CD4-positive, alpha-beta T cell treated with Interleukin-6 at 100 ng/mL for 8 hours (primary cell): ENCODE results near the gene TOR2A.
"Not testable (repeated sequence)": the region's sequence is repeated elsewhere in the genome, so short reads cannot be mapped to it uniquely, and the experiment has no call there.

Source experiments
- DNase-seq: peaks from one replicate; pipeline ENCODE4 v3.0.0-alpha.2; 2020; ENCODE audit warnings: mixed read lengths, low spot score

The TOR2A gene

DNA sequence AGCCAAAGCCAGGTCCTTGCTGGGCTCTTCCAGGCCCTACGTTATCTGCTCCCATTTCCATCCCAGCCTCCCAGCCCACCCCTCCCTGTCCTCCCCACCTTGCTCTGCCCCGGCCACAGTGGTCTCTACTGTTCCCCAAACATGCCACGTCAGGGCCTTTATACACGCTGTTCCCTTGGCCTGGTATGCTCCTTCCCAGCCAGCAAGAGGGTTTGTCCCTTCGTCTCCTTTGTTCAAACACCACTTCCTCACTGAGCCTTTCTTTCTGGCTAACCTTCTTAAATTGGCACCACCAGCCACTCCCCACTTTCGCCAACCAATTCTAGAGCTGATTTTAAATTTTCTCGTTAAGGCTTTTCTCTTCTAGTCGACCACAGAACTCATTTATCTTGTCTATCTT lies 33.6 kb upstream of the TOR2A start:
- DNase-seq = no peak

DNA sequence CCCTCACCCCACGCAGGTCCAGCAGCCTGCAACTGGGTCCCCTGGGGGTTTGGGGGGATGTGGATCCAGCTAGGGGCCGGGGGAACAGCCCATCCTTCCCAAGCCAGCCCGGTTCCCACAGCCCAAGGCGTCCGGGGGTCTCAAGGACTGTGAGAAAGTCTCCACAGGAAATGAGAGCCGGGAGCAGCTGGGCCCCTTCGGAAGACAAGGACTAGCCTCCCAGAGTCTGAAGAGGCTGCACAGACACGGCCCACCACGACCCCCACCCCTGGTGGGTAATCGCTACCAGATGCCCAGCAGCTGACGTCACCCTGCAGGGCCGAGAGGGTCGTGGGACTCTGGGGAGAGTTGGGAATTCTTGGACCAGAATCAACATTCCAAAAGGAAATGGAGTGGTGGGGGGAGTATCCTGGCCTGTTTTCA lies 32.8 kb upstream of the TOR2A start:
- no peak for DNase-seq

DNA sequence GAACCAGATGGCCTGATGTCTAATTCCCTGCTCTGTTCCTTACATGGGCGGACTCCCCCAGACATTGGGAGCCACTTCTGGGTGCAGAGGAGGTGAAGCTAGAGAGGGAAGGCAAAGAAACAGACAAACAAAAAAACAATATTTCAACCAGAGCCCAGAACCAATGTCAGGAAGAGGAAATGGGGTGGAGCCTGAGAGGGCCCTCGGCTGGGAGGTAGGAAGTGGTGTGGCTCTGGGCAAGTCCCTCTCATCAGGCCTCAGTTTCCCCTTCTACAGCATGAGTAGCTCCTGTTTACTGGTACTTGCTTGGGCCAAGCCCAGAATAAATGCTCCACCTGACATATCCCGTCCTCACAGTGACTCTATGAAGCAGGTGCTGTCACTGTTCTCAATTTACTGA lies 32.3 kb upstream of the TOR2A start:
- no peak for DNase-seq

DNA sequence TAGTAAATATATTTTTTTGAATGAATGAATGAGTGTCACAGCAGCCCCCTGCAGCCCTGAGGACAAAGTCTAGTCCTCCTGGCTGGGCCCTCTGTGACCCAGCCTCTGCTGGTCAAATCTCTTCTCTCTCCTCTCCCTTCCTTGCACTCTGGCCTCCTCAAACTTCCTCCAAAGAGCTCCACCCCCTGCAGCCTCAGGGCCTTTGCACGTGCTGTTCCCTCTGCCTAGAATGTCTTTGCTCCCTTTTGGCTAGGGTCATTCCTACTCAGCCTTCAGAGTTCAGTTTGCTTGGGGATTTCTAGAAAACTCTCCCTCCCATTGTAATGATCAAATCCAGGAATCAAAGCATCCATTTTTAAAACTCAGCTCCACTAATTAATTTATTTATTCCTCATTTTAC lies 30.3 kb upstream of the TOR2A start:
- DNase-seq = no peak

DNA sequence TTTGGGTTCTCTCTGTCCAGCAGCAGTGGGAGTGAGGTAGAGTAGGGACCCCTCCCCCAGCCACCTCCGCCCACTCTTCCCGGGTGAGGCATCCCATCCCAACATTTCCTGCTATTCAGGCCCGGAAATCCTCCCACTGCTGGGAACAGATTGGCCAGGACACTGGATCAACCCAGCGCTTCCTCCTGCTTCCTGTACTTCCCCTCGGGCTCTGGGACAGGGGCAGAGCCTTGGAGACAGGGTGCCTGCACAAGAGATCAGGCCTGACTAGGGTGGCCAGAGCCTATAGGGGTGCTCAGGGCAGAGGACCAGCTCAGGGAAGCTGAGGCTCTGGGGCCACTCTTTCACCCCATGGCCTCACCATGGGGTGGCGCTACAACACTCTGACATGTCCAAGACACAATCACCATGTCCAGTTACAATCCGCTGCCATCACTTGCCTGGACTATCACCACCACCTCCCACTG lies 28.9 kb upstream of the TOR2A start:
- DNase-seq = no peak

DNA sequence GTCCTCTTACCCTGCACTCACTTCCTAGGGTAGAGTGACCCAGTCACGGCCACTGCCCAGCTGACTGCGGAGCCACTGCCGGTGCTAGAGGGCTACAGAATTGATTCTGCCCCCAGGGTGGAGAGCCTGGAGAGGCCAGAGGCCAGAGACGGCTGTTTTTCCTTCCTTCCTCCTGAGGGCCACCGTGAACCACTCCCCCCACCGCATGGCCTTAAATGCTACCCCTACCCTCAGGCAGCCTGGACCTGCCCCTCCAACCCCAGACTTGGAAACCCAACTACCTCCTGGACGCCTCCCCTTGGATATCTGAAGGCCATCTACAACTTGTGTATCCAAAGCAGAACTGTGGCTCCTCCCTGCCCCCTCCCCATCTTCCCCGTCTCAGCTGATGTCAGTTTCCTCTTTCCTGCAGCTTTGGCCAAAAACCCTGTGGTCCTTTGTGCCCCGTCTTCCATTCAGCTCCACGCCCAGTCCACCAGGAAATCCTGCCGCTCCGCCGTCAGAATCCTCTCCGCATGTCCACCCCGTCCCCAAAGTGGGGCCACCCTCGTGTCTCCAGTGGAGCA lies 27.1 kb upstream of the TOR2A start:
- DNase-seq = no peak

DNA sequence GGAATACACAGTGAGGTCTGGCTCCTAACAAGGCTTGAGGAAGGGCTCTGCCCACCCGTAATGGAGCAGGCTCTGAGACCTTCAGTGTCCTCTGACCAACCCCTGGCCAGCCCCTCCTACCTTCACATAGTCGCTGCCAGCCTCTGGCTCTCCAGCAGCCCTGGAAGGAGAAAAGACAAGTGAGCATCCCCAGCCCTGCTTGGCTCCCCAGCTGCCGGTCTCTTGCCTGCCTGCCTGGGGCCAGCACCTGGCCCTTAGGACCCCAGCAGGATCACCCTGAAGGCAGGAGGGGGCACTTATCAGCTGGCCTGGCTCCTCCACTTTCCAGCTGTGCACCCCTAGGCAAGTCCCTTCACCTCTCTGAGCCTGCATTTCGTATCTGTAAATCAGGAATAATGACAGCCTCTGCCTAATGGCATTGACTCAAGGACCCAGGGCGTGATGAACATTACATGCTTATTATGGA lies 26.4 kb upstream of the TOR2A start:
- no peak for DNase-seq

DNA sequence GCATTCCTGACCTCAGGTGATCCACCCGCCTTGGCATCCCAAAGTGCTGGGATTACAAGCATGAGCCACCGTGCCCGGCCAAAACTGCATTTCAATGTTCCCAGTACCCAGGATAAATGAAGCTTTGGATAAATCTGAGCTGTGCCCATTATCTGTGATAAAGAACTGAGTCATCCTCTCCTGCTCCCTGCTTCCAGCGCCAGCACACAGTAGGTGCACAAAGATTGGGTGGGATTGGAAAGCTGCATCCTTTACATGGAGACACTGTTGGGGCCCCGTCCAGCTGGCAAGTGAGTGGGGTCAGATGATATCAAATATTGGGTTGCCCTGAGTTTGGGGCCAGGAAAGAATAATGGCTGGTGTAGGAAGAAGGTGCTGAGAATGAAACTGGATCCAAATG lies 26.0 kb upstream of the TOR2A start:
- no peak for DNase-seq

DNA sequence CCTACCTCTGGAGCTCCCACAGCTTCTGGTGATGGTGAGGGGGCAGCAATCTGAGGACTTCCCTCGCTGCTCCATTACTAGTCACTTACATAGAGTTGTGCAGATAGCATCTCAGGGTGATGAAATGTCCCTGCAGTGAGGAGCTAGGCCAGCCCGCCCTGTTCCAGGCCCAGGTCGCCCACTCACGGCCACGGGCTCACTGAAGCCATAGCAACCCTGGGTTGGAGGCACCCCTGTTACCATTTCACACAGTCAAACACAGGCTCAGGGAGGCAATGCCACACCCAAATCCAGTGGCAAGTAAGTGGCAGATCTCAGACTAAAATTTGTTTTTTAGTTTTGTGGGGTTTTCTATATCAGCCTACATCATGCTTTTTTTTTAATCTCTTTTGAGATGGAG lies 23.7 kb upstream of the TOR2A start:
- DNase-seq = no peak

DNA sequence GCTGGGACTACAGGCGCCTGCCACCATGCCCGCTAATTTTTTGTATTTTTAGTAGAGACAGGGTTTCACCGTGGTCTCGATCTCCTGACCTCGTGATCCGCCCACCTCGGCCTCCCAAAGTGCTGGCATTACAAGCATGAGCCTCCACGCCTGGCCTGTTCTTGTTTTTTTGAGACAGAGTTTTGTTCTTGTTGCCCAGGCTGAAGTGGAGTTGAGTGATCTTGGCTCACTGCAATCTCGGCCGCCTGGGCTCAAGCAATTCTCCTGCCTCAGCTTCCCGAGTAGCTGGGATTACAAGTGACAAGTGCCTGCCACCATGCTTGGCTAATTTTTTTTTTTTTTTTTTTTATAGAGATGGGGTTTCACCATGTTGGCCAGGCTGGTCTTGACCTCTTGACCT lies 21.7 kb upstream of the TOR2A start:
- DNase-seq = not testable (repeated sequence)

DNA sequence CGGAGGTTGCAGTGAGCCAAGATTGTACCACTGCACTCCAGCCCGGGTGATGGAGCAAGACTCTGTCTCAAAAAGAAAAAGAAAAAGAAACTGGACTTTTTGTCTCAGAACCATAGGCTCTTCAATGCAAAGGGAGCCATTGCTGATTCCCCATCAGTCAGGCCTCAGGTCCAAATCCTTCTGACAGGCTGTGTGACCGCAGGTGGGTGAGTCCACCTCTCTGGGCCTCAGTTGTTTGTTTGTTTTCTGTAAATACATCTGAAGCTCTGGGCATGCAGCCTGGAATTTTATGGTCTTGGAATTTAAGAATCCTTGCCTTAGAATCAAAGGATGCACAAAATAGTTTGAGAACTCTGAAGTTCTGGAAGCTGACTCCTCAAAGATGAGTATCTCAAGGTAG lies 21.1 kb upstream of the TOR2A start:
- DNase-seq = no peak

DNA sequence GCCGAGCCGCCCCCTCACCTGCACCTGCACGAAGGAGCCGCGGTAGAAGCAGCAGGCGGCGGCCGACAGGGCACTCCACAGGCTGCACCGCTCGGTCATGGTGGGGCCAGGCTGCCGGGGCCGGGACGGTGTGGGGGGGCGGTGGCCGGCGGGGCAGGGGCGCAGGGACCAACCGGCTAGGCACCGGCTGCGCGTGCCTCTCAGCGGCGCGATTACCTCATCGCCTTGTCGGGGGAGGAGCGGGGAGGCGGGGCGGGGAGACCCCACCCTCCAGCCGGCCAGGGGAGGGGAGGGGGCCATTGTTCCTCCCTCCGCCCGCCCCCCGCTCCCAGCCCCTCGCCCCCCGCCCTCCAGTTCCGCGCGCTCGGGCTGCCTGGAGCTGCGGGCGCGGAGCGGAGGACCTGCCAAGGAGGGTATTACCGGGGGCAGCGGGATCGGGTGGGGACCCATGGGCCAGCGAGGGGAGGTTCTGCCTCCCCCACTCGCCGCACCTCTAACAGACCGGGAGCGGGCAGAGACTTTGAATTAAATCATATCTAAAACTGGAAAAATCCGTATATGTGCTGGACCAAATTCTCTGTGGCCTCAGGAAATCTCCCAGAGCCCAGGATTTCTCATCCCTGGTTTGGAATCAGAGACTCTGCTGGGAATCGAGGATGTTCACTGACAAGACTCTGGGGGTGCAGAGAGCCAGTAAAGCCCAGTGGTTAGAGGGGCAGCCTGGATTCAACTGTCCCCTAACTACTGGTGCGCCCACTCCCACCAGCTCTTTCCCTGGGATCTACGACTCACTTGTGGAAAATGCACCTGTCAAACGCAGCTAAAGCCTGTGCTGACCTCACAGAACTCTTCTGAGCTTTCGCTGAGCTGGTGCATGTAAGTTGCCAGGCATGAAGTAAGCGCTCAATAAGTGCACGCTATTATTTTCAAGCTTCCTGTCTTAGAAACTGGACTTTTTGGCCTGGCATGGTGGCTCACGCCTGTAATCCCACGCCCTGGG lies 20.3 kb upstream of the TOR2A start:
- no peak for DNase-seq

DNA sequence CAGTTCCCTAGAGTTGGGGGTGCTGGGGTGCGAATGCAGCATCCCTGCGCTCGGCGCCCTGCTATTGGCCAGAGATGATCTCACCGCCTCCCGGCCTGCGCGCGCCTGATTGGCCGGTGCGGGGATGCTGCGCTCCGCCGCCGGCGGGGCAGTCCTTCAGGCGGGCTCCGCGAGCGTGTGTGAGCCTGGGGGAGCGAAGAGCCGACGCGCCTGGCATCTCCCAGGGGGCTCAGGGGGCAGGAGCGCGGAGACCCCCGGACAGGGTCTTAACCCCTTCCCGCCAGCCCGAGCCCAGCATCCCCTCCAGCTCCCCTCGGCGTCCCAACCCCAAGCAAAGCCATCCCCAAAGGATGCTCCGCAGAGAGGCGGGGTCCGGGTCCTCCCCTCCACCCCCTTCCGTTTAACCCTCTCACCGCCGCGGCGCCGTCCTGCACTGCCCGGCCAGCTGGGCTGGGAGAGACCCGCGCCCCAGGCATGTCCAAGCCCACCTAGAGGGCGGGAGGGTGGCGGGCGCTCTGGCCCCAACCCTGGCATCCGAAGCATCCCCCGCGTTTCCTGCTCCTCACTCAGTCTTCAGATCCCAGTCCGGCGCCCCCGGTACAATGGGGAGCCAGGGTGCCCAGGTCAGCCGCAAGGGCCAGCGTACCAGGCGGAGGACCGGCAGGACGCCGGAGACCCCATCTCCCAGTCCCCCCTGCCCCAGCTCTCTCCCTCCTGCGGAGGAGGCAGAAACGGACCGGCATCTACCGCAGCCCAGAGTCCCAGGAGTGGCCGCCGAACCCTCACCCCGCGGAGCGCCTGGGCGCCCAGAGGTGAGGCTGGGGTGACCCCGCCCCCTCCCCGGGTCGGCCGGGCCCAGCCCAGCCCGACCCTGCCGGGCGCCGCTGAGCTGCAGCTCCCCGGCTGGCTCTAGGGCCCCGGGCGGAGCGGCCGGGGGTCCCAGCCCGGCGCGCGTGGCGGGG lies 19.3 kb upstream of the TOR2A start:
- DNase-seq = no peak

DNA sequence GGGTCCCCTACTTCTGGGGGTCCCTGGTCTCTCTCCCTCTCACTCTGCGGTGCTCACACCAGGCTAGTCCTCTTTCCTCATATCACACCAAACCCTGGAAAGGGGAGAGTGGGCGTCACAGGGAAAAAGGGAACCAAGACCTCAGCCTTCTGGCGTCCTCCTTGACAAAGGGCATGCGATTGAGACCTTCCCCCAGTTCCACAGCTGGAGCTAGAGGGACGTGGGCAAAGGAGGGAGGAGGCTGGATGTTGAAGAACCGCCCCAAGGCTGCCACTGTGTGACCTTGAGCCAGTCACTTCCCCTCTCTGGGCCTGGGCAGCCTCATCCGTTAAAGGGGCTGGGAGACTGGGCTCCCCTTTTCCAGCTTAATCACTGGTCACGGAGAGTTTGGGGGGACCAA lies 18.5 kb upstream of the TOR2A start:
- no peak for DNase-seq

DNA sequence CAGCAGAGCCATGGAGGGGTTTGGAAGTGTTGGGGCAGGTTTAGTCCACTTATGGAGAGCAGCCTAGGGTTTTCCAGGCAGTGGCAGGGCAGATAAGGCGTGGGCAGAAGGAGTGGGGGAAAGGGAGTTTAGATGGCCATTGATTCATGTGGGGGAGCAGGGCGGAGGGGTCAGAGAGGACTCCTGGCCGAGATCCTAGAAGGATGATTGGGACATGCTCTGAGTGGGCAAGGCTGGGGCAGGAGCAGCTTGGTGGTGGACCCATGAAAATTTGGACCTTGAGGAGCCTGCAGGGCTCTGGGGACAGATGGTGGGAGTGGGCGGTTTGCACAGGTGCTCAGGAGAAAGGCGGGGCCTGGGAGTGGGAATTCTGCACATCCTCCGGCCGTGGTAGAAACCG lies 18.1 kb upstream of the TOR2A start:
- no peak for DNase-seq

DNA sequence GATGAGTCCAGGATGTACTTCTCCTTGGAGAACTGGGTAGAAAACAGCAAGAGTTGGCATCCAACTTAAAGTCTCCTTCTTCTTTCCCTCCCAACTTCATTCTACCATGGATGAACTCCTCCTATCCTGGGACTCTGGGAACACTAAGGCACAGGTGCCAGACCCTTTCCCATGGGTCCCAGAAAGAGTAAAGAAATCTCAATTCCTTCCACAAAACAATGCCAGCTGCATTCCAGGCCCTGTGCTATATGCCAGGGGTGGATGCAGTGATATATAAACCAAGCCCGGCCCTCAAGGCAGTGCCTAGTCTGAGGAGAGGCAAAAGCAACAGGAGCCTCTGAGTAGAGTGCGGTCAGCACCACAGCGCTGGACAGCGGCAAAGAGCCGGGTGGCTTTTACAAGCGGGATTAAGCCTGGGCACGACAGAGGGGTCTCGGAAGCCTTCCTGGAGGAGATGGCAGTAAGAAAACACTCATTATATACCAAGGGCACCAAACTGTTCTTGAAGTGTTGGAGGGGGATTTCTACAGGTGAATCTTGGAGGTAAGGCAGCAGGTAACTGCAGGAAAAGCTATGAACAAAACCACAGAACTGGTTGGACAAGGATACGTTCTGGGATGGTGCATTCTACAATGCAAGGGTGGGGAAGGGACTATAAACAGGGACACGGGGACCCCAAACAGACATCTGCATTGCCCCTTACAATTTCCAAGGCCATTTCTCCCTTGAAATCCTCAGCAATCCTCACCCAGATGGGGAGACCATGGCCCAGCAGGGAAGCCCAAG lies 16.4 kb upstream of the TOR2A start:
- DNase-seq = no peak

DNA sequence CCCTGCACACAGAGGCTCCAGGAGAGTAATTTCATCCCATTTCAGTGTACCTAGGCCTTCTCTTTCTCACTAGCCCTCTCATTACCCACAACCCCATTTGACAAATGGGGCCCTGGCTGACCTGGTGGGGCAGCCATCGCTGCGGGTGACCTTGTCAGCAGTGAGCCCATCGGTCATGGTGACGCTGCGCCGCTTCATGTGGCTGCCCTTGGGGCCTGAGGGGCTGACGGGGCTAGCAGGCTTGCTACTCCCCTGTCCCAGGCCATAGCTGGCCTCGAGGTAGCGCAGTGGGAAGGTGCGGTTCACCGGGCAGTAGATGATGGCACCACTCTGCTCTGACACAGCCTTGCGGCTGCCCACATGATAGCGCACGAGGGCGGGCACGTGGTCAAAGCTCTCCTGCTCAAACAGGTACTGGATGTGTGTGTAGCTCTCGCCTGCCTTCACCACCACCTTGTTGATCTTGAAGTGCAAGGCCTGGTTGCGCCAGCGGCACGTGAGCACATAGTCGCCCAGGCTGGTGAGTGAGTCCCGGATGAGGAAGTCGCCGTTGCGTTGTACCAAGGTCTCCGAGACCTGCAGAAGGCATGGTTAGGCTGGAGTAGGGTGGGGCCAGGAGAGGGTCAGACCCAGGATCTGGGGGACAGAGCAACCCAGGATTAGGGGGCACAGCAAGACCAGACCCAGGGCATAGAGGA lies 14.1 kb upstream of the TOR2A start:
- no peak for DNase-seq

DNA sequence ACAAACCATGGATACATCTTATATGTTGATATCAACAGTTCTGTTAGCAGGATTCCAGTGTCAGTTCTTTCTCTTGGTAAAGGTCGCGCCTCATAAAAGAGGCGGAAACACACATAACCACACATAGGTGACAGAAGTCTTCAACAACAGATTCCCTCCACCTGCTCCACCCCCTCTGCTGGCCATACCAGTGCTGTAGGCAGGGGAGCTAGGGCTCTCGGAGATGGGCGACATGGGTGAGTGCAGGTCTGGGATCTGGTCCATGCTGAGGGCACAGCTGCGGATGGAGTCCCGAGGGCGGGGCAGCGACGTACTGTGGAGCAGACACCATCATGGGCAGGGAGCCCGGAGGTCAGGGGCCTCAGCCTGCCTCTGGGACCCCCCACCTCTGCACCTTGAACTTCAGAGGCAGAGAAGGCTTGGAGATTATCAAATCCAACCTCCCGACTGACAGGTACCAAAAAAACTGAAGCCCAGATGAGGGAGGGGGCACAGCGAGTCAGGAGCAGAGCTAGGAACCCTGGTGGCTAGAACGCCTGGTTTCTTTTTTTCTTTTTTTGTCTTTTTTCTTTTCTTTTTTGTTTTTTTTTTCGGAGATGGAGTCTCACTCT lies 12.0 kb upstream of the TOR2A start:
- peak; percentile 20 for DNase-seq

DNA sequence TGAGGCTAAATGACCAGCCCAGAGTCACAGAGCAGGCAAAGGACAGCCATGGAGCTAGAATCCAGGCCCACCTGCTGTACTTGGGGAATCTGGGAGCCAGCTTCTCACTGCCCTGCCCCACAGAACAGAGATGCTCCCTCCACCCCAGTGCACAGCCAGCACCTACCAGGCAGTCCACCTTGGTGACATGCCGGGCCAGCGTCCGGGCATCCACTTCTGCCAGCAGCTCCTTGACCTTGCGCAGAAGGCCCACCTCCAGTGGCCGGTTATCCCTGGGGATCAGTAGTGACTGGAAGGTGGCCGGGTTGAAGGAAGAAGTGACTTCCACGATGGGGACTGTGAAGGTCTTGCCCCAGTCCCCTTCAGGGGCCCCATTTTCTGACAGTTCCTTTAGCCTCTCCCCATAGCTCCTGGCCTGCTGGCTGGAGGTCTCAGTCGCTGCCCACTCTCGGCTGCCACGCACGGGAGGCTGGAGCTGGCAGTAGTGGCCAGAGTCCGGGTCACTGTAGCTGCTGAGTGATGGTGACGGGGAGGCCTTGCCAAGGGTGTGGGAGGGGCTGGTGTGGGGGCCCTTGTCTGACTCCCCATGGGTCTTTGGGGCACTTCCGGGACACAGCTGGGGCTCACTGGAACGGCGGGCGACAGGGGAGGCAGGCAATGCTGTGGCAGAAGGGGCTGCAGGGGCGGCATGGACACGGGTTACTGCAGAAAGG lies 9.5 kb upstream of the TOR2A start:
- no peak for DNase-seq
